Globus pallidus (tissue), 1 donor: ENCODE measurements around the gene CMIP.
"Not testable (repeated sequence)": the region's sequence is repeated elsewhere in the genome, so short reads cannot be mapped to it uniquely, and the experiment has no call there.

Experiments
- DNase-seq: peaks from one replicate; pipeline ENCODE4 v3.0.0-alpha.2; 2015; ENCODE audit warnings: low spot score

The CMIP gene

GRCh38 chr16:81444448-81445121, at the start of gene CMIP:
TSS of gene CMIP (plus strand) at chr16:81444808.
- peak; percentile 77 for DNase-seq

- no peak for DNase-seq
Measured at GRCh38 chr16:81394966-81395655, 49.5 kb upstream of the CMIP start.

GRCh38 chr16:81397058-81397878, 47.3 kb upstream of the CMIP start:
- DNase-seq = no peak

GRCh38 chr16:81397879-81398520, 46.6 kb upstream of the CMIP start:
- no peak for DNase-seq

- no peak for DNase-seq
Measured at GRCh38 chr16:81399909-81400308, 44.7 kb upstream of the CMIP start.

GRCh38 chr16:81401035-81401950, 43.3 kb upstream of the CMIP start:
- no peak for DNase-seq

GRCh38 chr16:81403208-81403600, 41.4 kb upstream of the CMIP start:
- DNase-seq = no peak

- DNase-seq = peak; percentile 53
Measured at GRCh38 chr16:81403601-81404391, 40.8 kb upstream of the CMIP start.

- not testable (repeated sequence) for DNase-seq
Measured at GRCh38 chr16:81405002-81405401, 39.6 kb upstream of the CMIP start.

GRCh38 chr16:81405702-81406113, 38.9 kb upstream of the CMIP start:
- no peak for DNase-seq

GRCh38 chr16:81408409-81408950, 36.1 kb upstream of the CMIP start:
- DNase-seq = no peak

- no peak for DNase-seq
Measured at GRCh38 chr16:81409016-81409556, 35.5 kb upstream of the CMIP start.

GRCh38 chr16:81410643-81411293, 33.8 kb upstream of the CMIP start:
- DNase-seq = no peak

GRCh38 chr16:81413245-81413990, 31.2 kb upstream of the CMIP start:
- no peak for DNase-seq

GRCh38 chr16:81415751-81416150, 28.9 kb upstream of the CMIP start:
- DNase-seq = no peak

GRCh38 chr16:81416749-81417148, 27.9 kb upstream of the CMIP start:
- DNase-seq = no peak

- no peak for DNase-seq
Measured at GRCh38 chr16:81417210-81417609, 27.4 kb upstream of the CMIP start.

GRCh38 chr16:81419806-81420205, 24.8 kb upstream of the CMIP start:
- no peak for DNase-seq

- no peak for DNase-seq
Measured at GRCh38 chr16:81421126-81421525, 23.5 kb upstream of the CMIP start.
